ACC112 (cell line): ENCODE results near the gene PSMD1.
"Not testable (repeated sequence)": the region's sequence is repeated elsewhere in the genome, so short reads cannot be mapped to it uniquely, and the experiment has no call there.

ENCODE experiments used
- H2AFZ ChIP-seq: fragments of 200-600 bp; sonication (generic); one replicate; pipeline ENCODE4 v1.6.0; 2017; ENCODE audit warnings: antibody characterized with exemption, low read length; ENCODE audit not compliant: unreplicated experiment
- H3K27ac ChIP-seq: fragments of 200-600 bp; sonication (generic); 2 replicates; pipeline ENCODE4 v1.5.1; 2014; ENCODE audit warnings: low read depth, mild to moderate bottlenecking, antibody characterized with exemption, low read length, moderate library complexity
- H3K27me3 ChIP-seq: fragments of 200-600 bp; sonication (generic); 2 replicates; pipeline ENCODE4 v1.6.1; 2014; ENCODE audit warnings: mild to moderate bottlenecking, antibody characterized with exemption, low read length, moderate library complexity, mixed read lengths; ENCODE audit not compliant: insufficient read depth
- H3K36me3 ChIP-seq: fragments of 200-600 bp; sonication (generic); 2 replicates; pipeline ENCODE4 v1.6.1; 2016; ENCODE audit warnings: mild to moderate bottlenecking, antibody characterized with exemption, low read length, moderate library complexity, mixed read lengths; ENCODE audit not compliant: insufficient read depth
- H3K4me1 ChIP-seq: fragments of 200-600 bp; sonication (generic); one replicate; pipeline ENCODE4 v1.6.1; 2016; ENCODE audit warnings: low read length, mixed read lengths; ENCODE audit not compliant: insufficient read depth, unreplicated experiment, control insufficient read depth
- H3K4me3 ChIP-seq: fragments of 200-600 bp; sonication (generic); 2 replicates; pipeline ENCODE4 v1.5.1; 2014; ENCODE audit warnings: mild to moderate bottlenecking, low read depth, low read length
- H3K79me2 ChIP-seq: fragments of 200-600 bp; sonication (generic); one replicate; pipeline ENCODE4 v1.6.0; 2016; ENCODE audit warnings: low read length; ENCODE audit not compliant: control insufficient read depth, unreplicated experiment, insufficient read depth

PSMD1 gene

DNA sequence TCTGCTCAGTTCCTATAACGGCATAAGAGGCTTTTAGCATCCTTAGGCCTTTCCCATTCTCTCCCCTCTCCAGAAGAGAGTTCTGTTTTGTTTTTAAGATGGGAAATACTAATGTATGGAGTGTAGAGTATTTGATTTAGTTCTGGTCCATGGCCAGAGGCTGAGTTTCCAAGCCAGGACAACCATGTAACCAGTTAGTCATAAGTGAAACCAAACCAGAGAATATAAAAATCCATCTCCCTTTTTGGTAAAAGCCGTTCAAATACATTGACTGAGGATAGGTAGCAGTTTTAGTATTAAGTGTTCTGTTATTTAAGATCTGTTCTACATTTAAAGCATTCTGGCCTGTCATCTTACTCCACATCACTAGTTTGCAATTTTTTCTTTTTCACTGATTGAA, 3.1 kb downstream of the PSMD1 start:
- H3K27ac ChIP-seq, result peak overlapping the region; percentile 69; the same call in 1 of the 2 replicates
- no peaks in the 10 kb centered on the region for H3K27me3 ChIP-seq
- H3K79me2 ChIP-seq, result peaks cover 69% of the 10 kb centered on the region
- H2AFZ ChIP-seq, result no peak overlapping the region
- peak overlapping the region; percentile 32 for H3K4me3 ChIP-seq
- peaks cover 27% of the 10 kb centered on the region for H3K36me3 ChIP-seq
- H3K4me1 ChIP-seq, result peaks cover 30% of the 10 kb centered on the region

GRCh38 chr2:231062776-231063175, 6.1 kb downstream of the PSMD1 start:
- Histone ChIP-seq H3K4me1 (peaks cover 30% of the 10 kb centered on the region), H3K27ac (no peak overlapping the region), H3K36me3 (peaks cover 49% of the 10 kb centered on the region), H2AFZ (no peak overlapping the region), H3K79me2 (peaks cover 62% of the 10 kb centered on the region), H3K4me3 (no peak overlapping the region), H3K27me3 (no peaks in the 10 kb centered on the region)

DNA sequence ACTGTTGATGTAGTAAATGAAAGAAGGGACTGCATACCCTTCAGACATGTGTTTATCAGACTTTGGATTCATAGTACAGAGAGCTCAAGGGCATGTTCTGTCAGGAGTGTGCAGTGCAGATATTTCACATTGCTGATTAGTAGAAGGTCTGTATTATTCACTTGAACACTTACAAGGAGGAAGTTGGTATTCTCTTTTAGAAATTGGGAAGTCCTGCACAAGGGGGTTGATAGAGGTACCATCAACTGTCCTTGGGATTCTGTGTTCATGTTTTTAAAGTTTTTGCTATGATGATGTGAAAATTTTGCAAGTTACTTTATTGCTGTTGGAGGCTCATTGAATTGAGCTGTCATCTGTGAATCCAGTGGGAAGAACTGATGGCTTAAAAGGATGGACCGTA, 6.7 kb downstream of the PSMD1 start:
- no peak overlapping the region for H3K4me3 ChIP-seq
- no peak overlapping the region for H2AFZ ChIP-seq
- peaks cover 54% of the 10 kb centered on the region for H3K36me3 ChIP-seq
- peaks cover 31% of the 10 kb centered on the region for H3K4me1 ChIP-seq
- H3K27ac ChIP-seq, result no peak overlapping the region
- no peaks in the 10 kb centered on the region for H3K27me3 ChIP-seq
- peaks cover 61% of the 10 kb centered on the region for H3K79me2 ChIP-seq

GRCh38 chr2:231065966-231066365, 9.3 kb downstream of the PSMD1 start:
- peaks cover 69% of the 10 kb centered on the region for H3K36me3 ChIP-seq
- peaks cover 41% of the 10 kb centered on the region for H3K79me2 ChIP-seq
- H3K27me3 ChIP-seq, result no peaks in the 10 kb centered on the region
- no peak overlapping the region for H2AFZ ChIP-seq
- peaks cover 12% of the 10 kb centered on the region for H3K4me1 ChIP-seq
- H3K27ac ChIP-seq, result no peak overlapping the region
- no peak overlapping the region for H3K4me3 ChIP-seq

- not testable (repeated sequence) for H3K4me3 ChIP-seq, H2AFZ ChIP-seq, H3K27me3 ChIP-seq, H3K27ac ChIP-seq
- H3K36me3 ChIP-seq, result peaks cover 69% of the 10 kb centered on the region
- H3K4me1 ChIP-seq, result peaks cover 12% of the 10 kb centered on the region
- peaks cover 26% of the 10 kb centered on the region for H3K79me2 ChIP-seq
Measured at GRCh38 chr2:231067531-231067930, 10.9 kb downstream of the PSMD1 start.

- H3K79me2 ChIP-seq, result peaks cover 19% of the 10 kb centered on the region
- peaks cover 67% of the 10 kb centered on the region for H3K36me3 ChIP-seq
- no peak overlapping the region for H3K4me3 ChIP-seq
- H3K4me1 ChIP-seq, result peaks cover 12% of the 10 kb centered on the region
- H2AFZ ChIP-seq, result no peak overlapping the region
- H3K27ac ChIP-seq, result peak overlapping the region; percentile 23; the same call in 1 of the 2 replicates
- no peaks in the 10 kb centered on the region for H3K27me3 ChIP-seq
Measured at GRCh38 chr2:231068525-231069222, 12.0 kb downstream of the PSMD1 start.

GRCh38 chr2:231069379-231070054, 12.8 kb downstream of the PSMD1 start:
- H3K79me2 ChIP-seq, result peaks cover 17% of the 10 kb centered on the region

DNA sequence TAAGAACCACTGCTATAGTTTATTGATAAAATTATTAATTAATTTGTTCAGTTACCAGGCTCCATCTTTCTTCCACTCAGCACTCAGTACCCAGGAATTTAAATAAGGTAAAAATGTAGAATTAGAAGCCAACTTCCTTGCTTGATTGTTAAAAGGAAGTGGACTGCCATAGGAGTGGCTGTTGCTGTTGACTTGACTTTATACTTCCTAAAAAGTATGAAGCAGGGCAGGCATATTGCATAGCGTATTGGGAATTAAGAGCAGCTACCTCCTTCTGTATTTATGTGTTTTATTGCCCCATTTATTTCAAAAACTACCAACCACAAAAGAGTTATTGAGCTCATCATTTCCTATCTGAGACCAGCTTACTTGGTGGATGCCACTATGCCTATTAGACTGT, 27.9 kb downstream of the PSMD1 start:
- H3K27me3 ChIP-seq, result no peaks in the 10 kb centered on the region
- H3K4me1 ChIP-seq, result no peaks in the 10 kb centered on the region
- no peak overlapping the region for H2AFZ ChIP-seq
- no peak overlapping the region for H3K27ac ChIP-seq
- peaks cover 57% of the 10 kb centered on the region for H3K36me3 ChIP-seq
- no peaks in the 10 kb centered on the region for H3K79me2 ChIP-seq
- no peak overlapping the region for H3K4me3 ChIP-seq

More at GRCh38 chr2:231069379-231070054, 12.8 kb downstream of the PSMD1 start:
- peaks cover 12% of the 10 kb centered on the region for H3K4me1 ChIP-seq
- H3K4me3 ChIP-seq, result no peak overlapping the region
- no peak overlapping the region for H3K27ac ChIP-seq
- H3K27me3 ChIP-seq, result no peaks in the 10 kb centered on the region
- no peak overlapping the region for H2AFZ ChIP-seq
- H3K36me3 ChIP-seq, result peaks cover 67% of the 10 kb centered on the region

GRCh38 chr2:231088754-231089153, 32.1 kb downstream of the PSMD1 start:
- Histone ChIP-seq H3K36me3 (peaks cover 44% of the 10 kb centered on the region), H3K79me2 (no peaks in the 10 kb centered on the region), H3K27me3 (no peaks in the 10 kb centered on the region), H3K4me1 (no peaks in the 10 kb centered on the region), H3K4me3 (no peak overlapping the region), H2AFZ (no peak overlapping the region), H3K27ac (no peak overlapping the region)

- Histone ChIP-seq H3K36me3 (peaks cover 29% of the 10 kb centered on the region), H3K4me1 (no peaks in the 10 kb centered on the region), H3K27ac (no peak overlapping the region), H3K4me3 (no peak overlapping the region), H3K79me2 (no peaks in the 10 kb centered on the region), H3K27me3 (no peaks in the 10 kb centered on the region), H2AFZ (no peak overlapping the region)
Measured at GRCh38 chr2:231093933-231094332, 37.3 kb downstream of the PSMD1 start.
